HG03175 (cell line): ENCODE results near the gene UGT1A6.

Experiments
- ATAC-seq: cut with Tn5 transposase; IDR thresholded peaks from one replicate; pipeline ENCODE4 v1.9.1; 2021; ENCODE audit warnings: mild to moderate bottlenecking, moderate library complexity; ENCODE audit not compliant: unreplicated experiment

Gene UGT1A6

GRCh38 chr2:233764264-233764663, 71.6 kb downstream of the UGT1A6 start:
- no peak for ATAC-seq

GRCh38 chr2:233764761-233765160, 72.1 kb downstream of the UGT1A6 start:
- ATAC-seq, result no peak

- ATAC-seq, result no peak
Measured at GRCh38 chr2:233766416-233766815, 73.7 kb downstream of the UGT1A6 start.

GRCh38 chr2:233768076-233768475, 75.4 kb downstream of the UGT1A6 start:
- ATAC-seq, result no peak

GRCh38 chr2:233769260-233769659, 76.6 kb downstream of the UGT1A6 start:
- no peak for ATAC-seq

GRCh38 chr2:233772153-233772552, 79.5 kb downstream of the UGT1A6 start:
- ATAC-seq, result no peak

- no peak for ATAC-seq
Measured at GRCh38 chr2:233772583-233772982, 79.9 kb downstream of the UGT1A6 start.

- no peak for ATAC-seq
Measured at GRCh38 chr2:233773854-233774253, 81.2 kb downstream of the UGT1A6 start.

- no peak for ATAC-seq
Measured at GRCh38 chr2:233775414-233775813, 82.7 kb downstream of the UGT1A6 start.

GRCh38 chr2:233778030-233778429, 85.3 kb downstream of the UGT1A6 start, which contains the start of gene MROH2A:
Gene MROH2A, plus strand, starts transcription at chr2:233778330. Its CDS starts 1,029 bp downstream, at chr2:233779359.
- ATAC-seq, result no peak

- ATAC-seq, result no peak
Measured at GRCh38 chr2:233779722-233780121, 87.0 kb downstream of the UGT1A6 start.

- no peak for ATAC-seq
Measured at GRCh38 chr2:233780771-233781170, 88.1 kb downstream of the UGT1A6 start.

- ATAC-seq, result no peak
Measured at GRCh38 chr2:233789554-233789953, 96.9 kb downstream of the UGT1A6 start.

GRCh38 chr2:233791151-233791882, 98.6 kb downstream of the UGT1A6 start:
- no peak for ATAC-seq

GRCh38 chr2:233791883-233792329, 99.2 kb downstream of the UGT1A6 start:
- no peak for ATAC-seq

GRCh38 chr2:233792720-233793119, 100.0 kb downstream of the UGT1A6 start:
- ATAC-seq, result no peak

GRCh38 chr2:233793465-233794127, 100.9 kb downstream of the UGT1A6 start:
- ATAC-seq, result no peak

GRCh38 chr2:233794128-233794658, 101.5 kb downstream of the UGT1A6 start:
- no peak for ATAC-seq

GRCh38 chr2:233795735-233796171, 103.1 kb downstream of the UGT1A6 start:
- no peak for ATAC-seq

- ATAC-seq, result no peak
Measured at GRCh38 chr2:233796254-233796653, 103.6 kb downstream of the UGT1A6 start.

- ATAC-seq, result no peak
Measured at GRCh38 chr2:233798335-233799086, 105.8 kb downstream of the UGT1A6 start.
